SJCRH30 (cell line): ENCODE measurements around the gene TAOK1. TPM values are rescaled to one million over a fixed set of nuclear protein-coding genes. Genes with fewer than 3 reads are reported as not detected.

Experiments used
- DNase-seq, 2 experiments: peaks; one replicate each; pipeline ENCODE4 v3.0.0-alpha.2; 2015 to 2020
- H3K27ac ChIP-seq: fragments of 250-450 bp; sonication (Bioruptor Pico); 2 replicates; pipeline ENCODE4 v1.5.1; 2020; ENCODE audit warnings: mild to moderate bottlenecking, moderate library complexity
- H3K27me3 ChIP-seq: fragments of 250-450 bp; sonication (Bioruptor Pico); 2 replicates; pipeline ENCODE4 v1.5.1; 2020; ENCODE audit warnings: mild to moderate bottlenecking, moderate library complexity
- H3K36me3 ChIP-seq: fragments of 250-450 bp; sonication (Bioruptor Pico); 2 replicates; pipeline ENCODE4 v1.5.1; 2020; ENCODE audit warnings: mild to moderate bottlenecking, moderate library complexity
- H3K4me1 ChIP-seq: fragments of 250-450 bp; sonication (Bioruptor Pico); 2 replicates; pipeline ENCODE4 v1.5.1; 2020; ENCODE audit warnings: mild to moderate bottlenecking, moderate library complexity
- H3K4me3 ChIP-seq: fragments of 250-450 bp; sonication (Bioruptor Pico); 2 replicates; pipeline ENCODE4 v1.5.1; 2020; ENCODE audit warnings: mild to moderate bottlenecking, moderate library complexity
- H3K9me3 ChIP-seq: fragments of 250-450 bp; sonication (Bioruptor Pico); replicated peaks from 2 replicates; pipeline ENCODE4 v1.5.1; 2020; ENCODE audit warnings: mild to moderate bottlenecking, moderate library complexity
- total RNA-seq: library from RNA; depleted of rRNA; stranded (reverse); fragments of >200 nt; shearing (Covaris generic); gene quantifications from 2 replicates; pipeline ENCODE4 v1.2.3, GENCODE V29; 2014

The TAOK1 gene
- total RNA-seq, 1 experiment from 2014 or later, result 66.3 TPM

DNA sequence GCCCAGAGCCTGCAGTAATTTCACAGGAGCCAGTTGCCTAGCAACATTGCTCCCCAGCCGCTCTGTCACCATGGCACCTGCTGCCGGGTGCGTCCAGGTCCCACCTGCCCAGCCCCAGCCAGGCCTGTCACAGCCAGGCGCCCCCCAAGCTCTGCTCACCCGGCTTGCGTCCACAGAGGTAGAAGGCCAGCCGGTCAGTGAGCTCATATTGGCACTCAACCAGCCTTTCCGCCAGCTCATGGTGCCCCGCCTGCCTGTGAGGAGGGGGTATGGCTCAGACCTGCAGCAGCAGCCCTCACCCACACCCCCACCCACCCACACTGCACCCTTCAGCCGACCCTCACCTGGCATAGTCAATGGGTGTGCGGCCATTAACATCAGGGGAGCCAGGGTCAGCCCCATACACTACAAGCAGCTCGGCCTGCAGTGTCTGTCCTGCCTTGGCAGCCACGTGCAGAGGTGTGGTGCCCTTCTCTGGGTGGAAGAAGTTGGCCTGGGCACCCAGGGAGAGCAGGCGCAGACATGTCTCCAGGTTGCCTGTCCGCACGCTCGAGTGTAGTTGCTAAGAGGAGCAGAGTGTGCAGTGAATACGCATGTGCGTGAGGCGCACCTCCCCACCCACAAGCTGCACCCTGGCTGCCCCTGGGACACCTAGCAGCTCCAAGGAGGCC, 191.6 kb downstream of the TAOK1 start:
- Histone ChIP-seq H3K9me3 (no peaks in the 10 kb centered on the region), H3K36me3 (peaks cover 9% of the 10 kb centered on the region; the same call in 1 of the 2 replicates), H3K27ac (no peak overlapping the region), H3K4me3 (no peak overlapping the region), H3K27me3 (no peaks in the 10 kb centered on the region), H3K4me1 (peaks cover 10% of the 10 kb centered on the region)
- peak in 1 of 2 experiments; percentile 2 for DNase-seq

DNA sequence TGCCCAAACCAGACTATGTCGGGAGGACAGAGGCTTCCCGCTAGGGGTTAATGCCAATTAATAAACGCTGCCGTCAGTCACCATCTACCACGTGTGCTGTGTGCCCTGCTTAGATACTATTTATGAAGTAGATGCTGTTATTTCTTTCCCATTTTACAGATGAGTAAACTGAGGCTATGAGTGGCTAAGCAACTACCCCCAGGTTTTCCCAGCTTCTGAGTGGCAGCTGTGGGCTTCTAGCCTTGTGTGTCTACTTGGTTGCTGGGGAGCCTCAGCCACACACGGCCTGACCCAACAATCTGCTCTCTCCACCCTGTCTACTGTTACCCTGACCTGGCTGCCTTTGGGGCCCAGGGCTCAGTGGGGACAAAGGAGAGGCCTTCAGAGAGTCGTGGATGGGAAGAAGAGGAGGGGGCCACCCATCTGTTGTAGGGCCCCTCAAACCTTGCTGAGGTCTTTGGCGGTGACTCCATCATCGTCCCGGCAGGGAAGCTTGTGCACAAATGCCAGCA, 192.1 kb downstream of the TAOK1 start:
- H3K36me3 ChIP-seq, result peaks cover 7% of the 10 kb centered on the region; the same call in 1 of the 2 replicates
- peaks cover 10% of the 10 kb centered on the region for H3K4me1 ChIP-seq
- no peaks in the 10 kb centered on the region for H3K27me3 ChIP-seq
- DNase-seq, result peak in 1 of 2 experiments; percentile 4
- no peaks in the 10 kb centered on the region for H3K9me3 ChIP-seq
- H3K27ac ChIP-seq, result no peak overlapping the region
- H3K4me3 ChIP-seq, result no peak overlapping the region

DNA sequence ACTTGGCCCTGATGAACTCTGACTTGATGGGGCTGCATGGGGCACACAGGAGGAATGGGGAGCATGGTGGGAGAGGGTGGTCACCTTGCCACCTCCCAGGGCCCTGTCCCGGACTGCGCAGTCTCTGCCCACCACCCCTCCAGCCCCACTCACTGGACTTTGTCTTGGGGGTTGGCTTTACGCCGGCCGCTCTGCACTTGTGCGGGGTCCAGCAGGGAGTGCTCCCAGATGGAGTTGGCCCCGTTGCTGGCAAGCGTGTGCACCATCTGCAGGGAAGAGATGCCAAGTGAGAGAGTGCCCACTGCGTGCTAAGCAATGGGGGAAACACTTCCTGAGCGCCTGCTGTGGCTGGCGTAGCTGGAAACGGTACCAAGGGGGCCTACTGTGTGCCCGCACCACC, 192.6 kb downstream of the TAOK1 start:
- H3K27ac ChIP-seq, result no peak overlapping the region
- no peaks in the 10 kb centered on the region for H3K9me3 ChIP-seq
- H3K4me3 ChIP-seq, result no peak overlapping the region
- DNase-seq, result peak in 1 of 2 experiments; percentile 1
- H3K4me1 ChIP-seq, result peaks cover 13% of the 10 kb centered on the region
- H3K27me3 ChIP-seq, result no peaks in the 10 kb centered on the region
- H3K36me3 ChIP-seq, result peaks cover 7% of the 10 kb centered on the region; the same call in 1 of the 2 replicates

DNA sequence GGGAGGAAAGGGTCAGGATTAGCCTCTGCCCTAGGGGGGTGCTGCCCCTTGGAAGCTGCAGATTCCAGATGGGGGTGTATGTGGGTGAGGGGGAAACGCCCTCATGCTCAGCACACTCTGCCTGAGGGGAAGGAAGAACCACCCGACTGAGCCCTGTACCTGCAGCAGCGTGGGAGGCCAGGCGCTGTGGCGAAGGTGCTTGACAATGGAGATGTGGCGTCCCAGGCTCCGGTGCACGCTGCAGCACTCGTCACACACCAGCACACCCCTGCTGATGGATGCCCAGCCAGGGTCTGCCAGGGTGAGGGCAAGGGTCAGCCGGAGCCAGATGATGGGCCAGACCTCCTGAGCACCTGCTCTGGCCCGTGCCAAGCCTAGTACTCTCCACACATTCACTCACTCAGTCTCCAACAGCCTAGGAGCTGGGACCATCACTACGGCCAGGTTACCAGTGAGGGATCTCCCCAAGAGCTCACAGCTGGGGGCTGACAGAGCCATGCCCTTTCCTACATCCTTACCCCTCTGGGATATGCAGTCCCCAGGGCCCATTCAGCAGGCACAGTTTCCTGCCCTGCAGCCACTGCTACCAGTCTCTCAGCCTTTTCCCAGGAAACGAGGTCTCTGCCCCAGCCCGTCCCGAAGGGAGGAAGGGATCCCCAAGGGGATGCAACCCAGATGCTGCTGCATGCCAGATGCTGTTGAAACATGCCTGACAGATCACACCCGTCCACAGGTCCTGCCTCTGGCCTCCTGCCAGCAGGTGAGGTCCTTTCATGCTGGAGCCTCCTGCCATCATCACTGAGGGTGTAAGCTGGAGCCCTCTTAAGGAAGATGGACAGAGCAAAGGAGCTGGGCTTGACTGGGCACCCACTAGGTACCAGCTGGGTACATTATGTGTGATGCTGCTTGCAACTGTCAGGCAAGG, 193.4 kb downstream of the TAOK1 start:
- Histone ChIP-seq H3K36me3 (peaks cover 7% of the 10 kb centered on the region; the same call in 1 of the 2 replicates), H3K4me1 (peaks cover 18% of the 10 kb centered on the region), H3K27me3 (no peaks in the 10 kb centered on the region), H3K27ac (peak overlapping the region; percentile 17; the same call in 1 of the 2 replicates), H3K4me3 (no peak overlapping the region), H3K9me3 (no peaks in the 10 kb centered on the region)
- DNase-seq, result peak in 1 of 2 experiments; percentile 5

DNA sequence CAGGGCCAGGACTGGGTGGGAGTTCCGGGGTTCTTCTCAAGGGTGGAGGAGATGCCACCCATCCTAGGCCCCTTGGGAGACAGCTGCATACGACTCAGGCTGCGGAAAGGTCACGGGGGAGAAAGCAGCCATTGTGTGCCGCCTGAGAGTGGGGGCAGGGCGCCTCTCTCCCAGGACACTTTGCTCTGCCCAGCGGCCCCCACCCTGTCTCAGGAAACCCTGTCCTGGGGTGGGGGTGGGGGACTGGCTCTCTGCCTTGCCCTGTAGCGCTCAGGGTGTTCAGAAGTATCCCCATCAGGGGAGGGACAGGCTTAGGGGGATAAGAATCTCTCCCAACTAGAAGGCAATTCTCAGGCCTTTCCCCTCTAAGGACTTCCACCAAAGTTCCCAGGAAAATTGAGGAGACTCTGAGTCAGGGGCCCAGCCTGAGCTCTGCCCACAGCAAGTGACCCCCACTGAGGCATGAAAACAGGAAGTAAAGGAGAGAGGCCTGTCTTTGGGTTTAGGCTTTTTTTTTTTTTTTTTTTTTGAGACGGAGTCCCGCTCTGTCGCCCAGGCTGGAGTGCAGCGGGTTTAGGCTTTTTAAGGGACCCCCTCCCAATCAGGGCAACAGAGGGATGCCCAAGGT, 194.4 kb downstream of the TAOK1 start:
- peak; percentile 25 to 55 for DNase-seq
- peaks cover 7% of the 10 kb centered on the region; the same call in 1 of the 2 replicates for H3K36me3 ChIP-seq
- no peaks in the 10 kb centered on the region for H3K9me3 ChIP-seq
- no peaks in the 10 kb centered on the region for H3K27me3 ChIP-seq
- H3K4me1 ChIP-seq, result peaks cover 18% of the 10 kb centered on the region
- peak overlapping the region; percentile 17; the same call in 1 of the 2 replicates for H3K27ac ChIP-seq
- no peak overlapping the region for H3K4me3 ChIP-seq

DNA sequence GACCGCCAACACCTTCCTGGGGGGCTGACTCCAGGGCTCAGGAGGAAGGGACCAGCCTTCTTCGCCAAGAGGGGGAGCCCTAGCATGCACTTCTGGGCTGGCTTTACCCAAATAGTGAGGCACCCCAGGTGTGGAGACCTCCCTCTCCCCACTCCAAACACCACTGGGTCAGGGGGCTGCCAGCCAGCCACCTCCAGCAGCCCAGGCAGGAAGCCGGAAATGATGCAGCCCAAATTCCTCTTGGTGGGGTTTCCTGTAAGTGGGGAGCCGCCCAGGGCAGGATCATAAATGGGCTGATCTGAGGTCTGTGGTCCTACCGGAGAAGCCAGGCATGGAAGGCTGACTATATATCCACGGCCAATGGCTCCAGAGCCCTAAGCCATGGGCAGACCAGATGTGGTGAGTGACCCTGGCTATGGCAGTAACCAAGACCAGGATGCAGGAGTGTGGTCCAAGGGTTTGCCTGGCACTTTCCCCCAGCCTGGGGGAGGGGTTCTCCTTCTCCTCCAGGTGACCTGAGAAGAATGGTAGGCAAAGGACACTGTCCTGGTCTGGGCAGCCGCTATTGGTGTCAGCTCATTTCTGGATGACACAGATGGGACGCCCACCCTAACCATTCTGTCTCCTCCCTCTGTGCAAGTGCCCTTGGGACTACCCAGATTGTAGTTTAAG, 195.1 kb downstream of the TAOK1 start:
- peaks cover 18% of the 10 kb centered on the region for H3K4me1 ChIP-seq
- H3K36me3 ChIP-seq, result peaks cover 7% of the 10 kb centered on the region; the same call in 1 of the 2 replicates
- DNase-seq, result no peak
- no peaks in the 10 kb centered on the region for H3K9me3 ChIP-seq
- H3K27ac ChIP-seq, result no peak overlapping the region
- no peaks in the 10 kb centered on the region for H3K27me3 ChIP-seq
- H3K4me3 ChIP-seq, result no peak overlapping the region

DNA sequence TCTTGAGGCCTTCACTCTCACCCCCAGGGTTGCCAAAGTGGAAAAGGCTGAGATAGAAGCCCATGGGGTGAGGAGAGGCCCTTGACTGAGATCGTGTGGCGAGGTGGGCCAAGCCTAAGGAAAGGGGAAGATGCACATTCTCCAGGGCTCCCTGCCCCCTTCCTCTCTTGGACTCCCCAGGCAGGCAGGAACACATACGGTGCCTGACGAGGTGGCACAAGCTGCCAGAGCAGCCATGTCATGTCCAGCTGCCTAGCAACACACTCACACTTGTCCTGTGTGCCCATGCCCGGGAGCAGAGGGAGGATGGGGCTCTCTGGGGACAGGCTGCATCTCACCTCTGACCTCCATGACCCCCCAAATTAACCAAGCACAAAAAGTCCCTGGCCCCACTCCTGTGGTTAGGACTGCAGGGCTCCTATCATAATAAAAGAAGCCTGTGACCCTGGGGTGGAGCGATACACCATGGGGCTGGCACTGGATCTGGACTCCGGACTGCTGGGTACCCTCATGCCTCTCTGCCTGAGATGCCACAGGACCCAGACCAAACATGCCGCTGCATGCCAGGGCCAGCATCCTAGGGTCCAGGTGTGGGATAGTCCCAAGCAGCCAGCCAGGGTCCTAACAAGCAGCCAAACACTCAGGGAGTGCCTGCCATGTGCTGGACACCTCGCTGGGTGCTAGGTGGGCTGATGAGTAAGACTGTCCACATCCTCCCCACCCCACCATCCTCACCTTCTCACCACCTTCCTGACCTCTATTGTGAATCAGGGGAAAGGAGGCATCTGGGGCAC, 196.7 kb downstream of the TAOK1 start:
- no peak overlapping the region for H3K4me3 ChIP-seq
- no peaks in the 10 kb centered on the region for H3K9me3 ChIP-seq
- no peak for DNase-seq
- no peak overlapping the region for H3K27ac ChIP-seq
- no peaks in the 10 kb centered on the region for H3K27me3 ChIP-seq
- peaks cover 18% of the 10 kb centered on the region for H3K4me1 ChIP-seq
- H3K36me3 ChIP-seq, result peaks cover 5% of the 10 kb centered on the region; the same call in 1 of the 2 replicates

DNA sequence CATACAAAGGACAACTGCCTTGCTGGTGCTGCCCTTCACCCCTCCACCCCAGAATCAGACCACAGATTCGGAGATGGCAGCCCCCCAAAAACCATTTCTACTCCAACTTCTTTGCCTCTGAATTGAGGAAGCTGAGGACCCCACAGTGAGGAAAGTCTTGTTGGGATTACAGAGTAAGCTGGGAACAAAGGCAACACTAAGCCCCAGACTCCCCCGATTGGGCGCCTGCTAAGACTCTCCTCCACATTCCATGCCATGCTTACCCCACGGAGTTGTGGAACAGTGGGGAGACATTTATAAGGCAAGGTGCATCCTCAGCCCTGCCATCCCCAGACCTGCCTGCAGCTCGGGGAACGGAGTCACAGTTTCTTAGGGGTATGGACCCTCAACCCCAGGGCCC, 197.4 kb downstream of the TAOK1 start:
- H3K27ac ChIP-seq, result no peak overlapping the region
- H3K36me3 ChIP-seq, result no peaks in the 10 kb centered on the region
- H3K9me3 ChIP-seq, result no peaks in the 10 kb centered on the region
- H3K4me3 ChIP-seq, result no peak overlapping the region
- DNase-seq, result no peak
- H3K4me1 ChIP-seq, result peaks cover 25% of the 10 kb centered on the region
- H3K27me3 ChIP-seq, result no peaks in the 10 kb centered on the region

DNA sequence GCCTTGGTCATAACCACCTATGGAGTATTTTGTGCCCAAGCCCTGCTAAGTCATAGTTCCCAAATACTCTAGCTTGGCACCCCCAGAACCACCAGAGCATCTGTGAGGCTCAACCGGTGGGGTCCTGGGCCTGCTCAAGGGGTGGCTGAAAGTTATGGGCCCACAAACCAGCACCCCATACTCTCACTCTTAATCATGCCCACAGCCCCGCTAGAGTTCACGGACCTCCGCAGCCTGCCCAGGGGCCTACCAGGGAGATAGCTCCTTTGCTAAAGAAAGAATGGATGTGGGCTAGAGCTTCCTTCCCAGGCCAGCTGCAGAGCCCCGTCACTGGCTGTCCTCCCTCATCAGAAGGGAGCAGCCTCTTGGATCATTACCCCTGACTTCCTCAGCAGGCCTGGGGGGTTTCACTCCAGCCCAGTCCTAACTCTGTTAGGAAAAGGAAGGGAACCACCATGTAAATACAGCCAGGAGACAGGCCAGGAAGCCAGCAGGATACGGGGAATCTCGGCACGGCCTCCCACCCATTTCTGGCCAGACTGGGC, 197.9 kb downstream of the TAOK1 start:
- H3K27ac ChIP-seq, result peak overlapping the region; percentile 8; the same call in 1 of the 2 replicates
- H3K36me3 ChIP-seq, result no peaks in the 10 kb centered on the region
- H3K27me3 ChIP-seq, result no peaks in the 10 kb centered on the region
- H3K4me3 ChIP-seq, result peak overlapping the region; percentile 89
- DNase-seq, result no peak
- H3K9me3 ChIP-seq, result no peaks in the 10 kb centered on the region
- H3K4me1 ChIP-seq, result peaks cover 27% of the 10 kb centered on the region

DNA sequence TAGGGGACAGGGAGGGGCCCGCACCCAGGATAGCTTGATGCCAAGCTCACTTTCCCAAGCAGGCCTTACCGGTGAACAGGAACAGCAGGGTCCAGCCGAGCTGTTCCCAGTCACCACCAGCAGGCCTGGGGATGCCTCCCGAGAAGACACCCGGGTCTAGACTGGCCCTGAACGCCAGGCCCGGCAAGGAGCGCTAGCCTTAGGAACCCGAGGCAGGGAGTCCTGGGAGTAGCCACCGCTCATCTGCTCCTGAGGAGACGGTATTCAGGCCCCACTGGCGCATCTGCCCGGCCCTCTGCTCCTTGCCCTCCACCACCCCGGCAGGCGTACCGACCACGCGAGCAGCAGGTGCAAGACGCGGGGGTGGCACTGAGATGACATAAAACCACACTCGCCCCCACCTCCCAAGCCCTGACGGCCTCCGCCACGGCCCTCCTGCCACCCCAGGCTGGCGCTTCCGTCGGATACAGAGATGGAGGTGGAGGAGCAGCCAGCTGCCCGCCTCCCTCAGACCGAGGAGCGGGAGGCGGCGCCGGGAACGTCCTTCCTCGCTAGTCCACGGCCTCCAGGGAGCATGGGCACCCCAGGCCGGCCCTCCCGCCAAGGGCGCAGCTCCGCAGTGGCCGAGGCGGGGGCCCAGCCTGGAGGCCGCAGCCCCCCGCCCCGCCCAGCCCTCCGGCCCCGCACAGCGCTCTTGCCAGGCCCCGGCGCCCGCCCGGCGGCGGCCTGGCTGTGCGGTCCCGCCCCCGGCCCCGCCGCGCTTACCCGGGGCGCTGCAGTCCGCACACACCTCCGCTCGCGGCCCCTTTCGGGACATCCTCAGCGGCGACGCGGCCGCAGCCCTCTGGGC, 198.6 kb downstream of the TAOK1 start:
- Histone ChIP-seq H3K27ac (peak overlapping the region; percentile 8), H3K9me3 (no peaks in the 10 kb centered on the region), H3K36me3 (no peaks in the 10 kb centered on the region), H3K27me3 (no peaks in the 10 kb centered on the region), H3K4me1 (peaks cover 27% of the 10 kb centered on the region), H3K4me3 (peak overlapping the region; percentile 89)
- DNase-seq, result peak; percentile 61 to 64

DNA sequence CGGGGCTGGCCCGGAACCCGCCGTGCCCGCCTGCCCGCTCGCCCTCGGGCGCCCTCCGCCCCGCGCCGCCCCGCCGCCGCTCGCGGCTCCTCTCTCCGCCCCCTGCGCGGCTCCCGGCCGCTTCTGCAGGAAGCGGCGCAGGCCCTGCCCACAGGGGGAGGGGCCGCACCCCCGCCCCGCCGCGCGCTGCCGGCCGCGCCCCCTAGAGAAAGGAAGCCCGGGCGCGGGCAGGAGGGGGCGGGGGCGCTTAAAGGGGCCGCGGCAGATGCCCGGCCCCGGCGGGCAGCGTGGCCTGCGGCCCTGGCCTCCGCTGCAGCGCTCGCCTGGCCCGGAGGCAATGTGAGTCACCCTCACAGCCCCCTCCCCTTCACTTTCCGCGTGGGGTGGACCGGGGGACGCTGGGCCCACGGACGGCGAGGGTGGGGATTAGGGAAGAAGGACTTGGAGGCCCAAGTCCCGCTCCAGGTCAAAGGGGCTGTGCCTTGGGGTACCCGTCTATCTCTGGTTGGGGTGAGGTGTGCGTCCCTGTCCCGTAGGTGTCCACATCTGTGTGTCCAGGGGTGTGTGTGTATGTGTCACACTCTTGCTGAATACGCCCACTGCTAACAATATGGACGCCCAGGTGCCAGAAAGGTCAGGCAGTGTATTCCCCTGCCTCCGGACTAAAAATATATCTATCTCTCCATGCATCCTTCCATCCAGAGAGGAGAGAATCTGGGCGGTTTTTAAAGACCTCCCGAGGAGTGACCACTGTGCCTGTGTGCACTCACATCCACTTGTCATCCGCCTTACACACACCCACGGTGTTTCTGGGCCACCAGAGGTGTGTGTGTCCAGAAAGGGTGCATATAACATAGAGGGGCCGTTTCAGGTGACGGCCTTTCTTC, 199.6 kb downstream of the TAOK1 start, which contains the start of gene GIT1:
Gene GIT1, minus strand, starts transcription at position 125 of the 887 bp plus-strand sequence. CDS start 270 bp downstream, outside the sequence.
- DNase-seq, result peak; percentile 83 to 91
- no peaks in the 10 kb centered on the region for H3K9me3 ChIP-seq
- peak within 1 kb of the TSS; percentile 57 for H3K27ac ChIP-seq
- no peaks in the 10 kb centered on the region for H3K27me3 ChIP-seq
- peak within 1 kb of the TSS; percentile 89 for H3K4me3 ChIP-seq
- peaks cover 19% of the 10 kb centered on the region; the same call in 1 of the 2 replicates for H3K4me1 ChIP-seq
- no peaks in the 10 kb centered on the region for H3K36me3 ChIP-seq
